ENCODE data around the gene CACNG4. TPM values are rescaled to one million over a fixed set of nuclear protein-coding genes. Genes with fewer than 3 reads are reported as not detected.

Gene CACNG4
- total RNA-seq = not detected in 2 replicates

GRCh38 chr17:66963909-66964771 is at the start of gene CACNG4:
Gene CACNG4, plus strand, starts transcription at chr17:66964707. Its CDS starts 205 bp downstream, at chr17:66964912.

GRCh38 chr17:67044016-67044772 is 79.7 kb downstream of the CACNG4 start, which contains the start of gene CACNG1:
Gene CACNG1, plus strand, starts transcription at chr17:67044554. Its CDS starts 107 bp downstream, at chr17:67044661.

Other genes starting within 250 kb of the CACNG4 start
- gene CACNG5, start 129.6 kb upstream of the CACNG4 start, total RNA-seq = not detected in 2 replicates
- gene CACNG1, start 79.8 kb downstream of the CACNG4 start, total RNA-seq = not detected in 2 replicates